B cell (primary cell): ENCODE results near the gene TLE6. TPM values are rescaled to one million over a fixed set of nuclear protein-coding genes. Genes with fewer than 3 reads are reported as not detected.
"Not testable (repeated sequence)": the region's sequence is repeated elsewhere in the genome, so short reads cannot be mapped to it uniquely, and the experiment has no call there.

Experiments used
- ATAC-seq: fragments of 200-7000 bp; cut with Tn5 transposase; one replicate; pipeline ENCODE4 v1.10.0; 2021; ENCODE audit warnings: low read depth, mild to moderate bottlenecking, moderate number of reproducible peaks, moderate library complexity
- CTCF ChIA-PET: fragments of 350-600 bp; sonication (Branson Sonifier 250); formaldehyde crosslinking; loops from one replicate; lab custom pipeline; 2021; ENCODE audit warnings: antibody characterized with exemption, inconsistent platforms; lab: Charles Lee
- POLR2A ChIA-PET: fragments of 350-600 bp; sonication (Branson Sonifier 250); formaldehyde crosslinking; loops from one replicate; lab custom pipeline; 2021; ENCODE audit warnings: antibody characterized with exemption; lab: Charles Lee
- DNase-seq: peaks from one replicate; pipeline ENCODE4 v3.0.0; 2013
- H2AFZ ChIP-seq: 2 replicates; pipeline ENCODE4 v1.6.1; 2012; ENCODE audit warnings: mild to moderate bottlenecking, low read depth, low read length; ENCODE audit not compliant: insufficient read depth, poor library complexity, severe bottlenecking
- H3K27ac ChIP-seq, 2 donors: 1 replicate in 1 of 2; 2 replicates in 1 of 2; pipeline ENCODE4 v1.5.1; 2012 to 2013; ENCODE audit warnings: low read length in 2 of 2, mild to moderate bottlenecking in 2 of 2, moderate library complexity in 1 of 2
- H3K27me3 ChIP-seq, 4 experiments: fragments of 200-600 bp in 1 of 4; sonication (generic) in 1 of 4; replicated peaks in 1 of 4; 1 replicate in 2 of 4; 2 replicates in 2 of 4; pipeline versions ENCODE4 v1.6.1 to v1.7.0; 2013 to 2016; ENCODE audit warnings: low read length in 3 of 4, mild to moderate bottlenecking in 2 of 4, mixed read lengths in 1 of 4, moderate library complexity in 1 of 4; ENCODE audit not compliant: insufficient read depth in 4 of 4, control insufficient read depth in 3 of 4; ENCODE audit errors: control extremely low read depth in 1 of 4
- H3K36me3 ChIP-seq, 2 experiments: replicated peaks in 1 of 2; 1 replicate in 1 of 2; 2 replicates in 1 of 2; pipeline versions ENCODE4 v1.6.1 to v1.7.1; 2013; ENCODE audit warnings: low read length in 1 of 2; ENCODE audit not compliant: insufficient read depth in 2 of 2, control insufficient read depth in 1 of 2; ENCODE audit errors: control extremely low read depth in 1 of 2, extremely low read depth in 1 of 2
- H3K4me1 ChIP-seq, 2 donors: fragments of 200-600 bp in 1 of 2; sonication (generic) in 1 of 2; 1 replicate in 1 of 2; 2 replicates in 1 of 2; pipeline versions ENCODE4 v1.5.1 to v1.6.1; 2013 to 2017; ENCODE audit warnings: low read length in 2 of 2; ENCODE audit not compliant: control insufficient read depth in 2 of 2, insufficient read depth in 2 of 2
- H3K4me2 ChIP-seq: replicated peaks from 2 replicates; pipeline ENCODE3; 2012; ENCODE audit warnings: mild to moderate bottlenecking, low read depth, low read length; ENCODE audit not compliant: poor library complexity, severe bottlenecking
- H3K4me3 ChIP-seq, 5 experiments: fragments of 200-600 bp in 1 of 5; sonication (generic) in 1 of 5; 1 replicate in 3 of 5; 2 replicates in 2 of 5; pipeline versions ENCODE4 v1.5.1 to v1.7.0; 2011 to 2016; ENCODE audit warnings: low read length in 4 of 5, mild to moderate bottlenecking in 4 of 5, low read depth in 2 of 5, control low read depth in 1 of 5, moderate library complexity in 1 of 5; ENCODE audit not compliant: insufficient read depth in 1 of 5; ENCODE audit errors: control extremely low read depth in 1 of 5, extremely low read depth in 1 of 5
- H3K79me2 ChIP-seq: fragments of 200-600 bp; sonication (generic); one replicate; pipeline ENCODE4 v1.6.0; 2016; ENCODE audit warnings: low read length; ENCODE audit not compliant: control insufficient read depth, insufficient read depth
- H3K9ac ChIP-seq: fragments of 200-600 bp; sonication (generic); 2 replicates; pipeline ENCODE4 v1.6.1; 2017; ENCODE audit warnings: mild to moderate bottlenecking, low read length, moderate library complexity
- H3K9me3 ChIP-seq, 3 donors: one replicate each; pipeline versions ENCODE4 v1.6.1 to v1.7.1; 2013; ENCODE audit warnings: low read length in 2 of 3; ENCODE audit not compliant: control insufficient read depth in 2 of 3, insufficient read depth in 1 of 3; ENCODE audit errors: control extremely low read depth in 1 of 3
- H4K20me1 ChIP-seq: 2 replicates; pipeline ENCODE4 v1.6.0; 2012; ENCODE audit warnings: mild to moderate bottlenecking, low read length; ENCODE audit not compliant: insufficient read depth, control insufficient read depth, poor library complexity, severe bottlenecking
- H3K27ac Mint-ChIP-seq: one replicate; pipeline ENCODE4 v1.8.0; 2021; ENCODE audit warnings: mixed read lengths
- H3K27me3 Mint-ChIP-seq: one replicate; pipeline ENCODE4 v1.8.0; 2021; ENCODE audit warnings: mixed read lengths
- H3K4me1 Mint-ChIP-seq: one replicate; pipeline ENCODE4 v1.8.0; 2021; ENCODE audit warnings: mixed read lengths
- H3K4me3 Mint-ChIP-seq: one replicate; pipeline ENCODE4 v1.8.0; 2021; ENCODE audit warnings: mixed read lengths
- H3K9me3 Mint-ChIP-seq: one replicate; pipeline ENCODE4 v1.8.0; 2022; ENCODE audit warnings: mixed read lengths; ENCODE audit not compliant: insufficient read depth
- EZH2 ChIP-seq: IDR thresholded peaks from 2 replicates; pipeline ENCODE4 v1.6.1; 2012; ENCODE audit warnings: borderline replicate concordance, low read depth, mild to moderate bottlenecking, moderate library complexity, low read length; ENCODE audit not compliant: insufficient read depth, poor library complexity, severe bottlenecking
- WGBS: methylation state at CpG from one replicate; pipeline ENCODE4 v1.1.5; 2013; ENCODE audit warnings: missing lambda C conversion rate; ENCODE audit not compliant: insufficient coverage; 5-methylcytosine and 5-hydroxymethylcytosine counted together
- intact Hi-C: fragments of 100-400 bp; cut with micrococcal nuclease; formaldehyde crosslinking; loops from one replicate; pipeline ENCODE4 v1.10.0; 2022
- polyA plus RNA-seq: library from polyadenylated mRNA; depleted of rRNA; stranded (reverse); fragments of >200 nt; gene quantifications from 2 replicates; pipeline ENCODE4 v1.2.3, GENCODE V29; 2012
- total RNA-seq, 2 donors: library from RNA; stranded (reverse); fragments of 120-200 nt in 1 of 2; gene quantifications; 1 replicate in 1 of 2; 2 replicates in 1 of 2; pipeline versions ENCODE4 v1.2.3 to v1.2.4, GENCODE V29; 2013 to 2022
- TF ChIP-seq, protein P1 (sequence below): fragments of 200-600 bp; IDR thresholded peaks from one replicate; pipeline ENCODE4 v1.8.0; 2022; ENCODE audit warnings: antibody characterized with exemption, mild to moderate bottlenecking

The TLE6 gene
- total and polyA plus RNA-seq, 2 donors (not counting 1 experiment from before 2014, with no cell fraction given), result 1.5 to 3.0 TPM

DNA sequence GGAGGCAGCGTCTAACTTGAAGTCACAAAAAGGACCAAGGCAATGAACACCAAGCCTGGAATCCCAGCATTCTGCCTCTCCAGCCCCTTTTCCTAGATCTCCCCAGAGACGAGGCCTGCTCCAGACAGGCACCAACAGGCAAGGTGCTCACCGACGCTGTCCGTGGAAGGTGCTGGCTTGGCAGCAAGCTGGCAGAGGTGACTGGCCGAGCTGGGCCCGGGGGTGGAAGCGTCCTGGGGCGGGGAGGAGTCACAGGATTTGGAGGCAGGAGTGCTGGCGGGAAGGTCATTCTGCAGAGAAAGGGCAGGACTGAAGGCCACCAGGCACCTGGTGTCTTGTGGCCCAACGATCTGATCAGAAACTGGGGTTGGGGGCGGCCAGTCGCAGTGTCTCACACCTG lies 33.5 kb downstream of the TLE6 start:
- Histone ChIP-seq H3K4me2 (no peak overlapping the region), H3K36me3 (no peaks in the 10 kb centered on the region), H3K27me3 (peaks cover 0 to 2% (median 0%) of the 10 kb centered on the region in 4 experiments), H3K27ac (no peak overlapping the region), H3K9ac (no peak overlapping the region), H3K4me3 (no peak overlapping the region), H3K79me2 (no peaks in the 10 kb centered on the region), H2AFZ (no peak overlapping the region), H3K4me1 (no peaks in the 10 kb centered on the region), H4K20me1 (no peaks in the 10 kb centered on the region), H3K9me3 (no peaks in the 10 kb centered on the region)
- H3K27me3 Mint-ChIP-seq, result no peaks in the 10 kb centered on the region
- intact Hi-C loops, result no loop called here
- TF ChIP-seq, protein P1, sequence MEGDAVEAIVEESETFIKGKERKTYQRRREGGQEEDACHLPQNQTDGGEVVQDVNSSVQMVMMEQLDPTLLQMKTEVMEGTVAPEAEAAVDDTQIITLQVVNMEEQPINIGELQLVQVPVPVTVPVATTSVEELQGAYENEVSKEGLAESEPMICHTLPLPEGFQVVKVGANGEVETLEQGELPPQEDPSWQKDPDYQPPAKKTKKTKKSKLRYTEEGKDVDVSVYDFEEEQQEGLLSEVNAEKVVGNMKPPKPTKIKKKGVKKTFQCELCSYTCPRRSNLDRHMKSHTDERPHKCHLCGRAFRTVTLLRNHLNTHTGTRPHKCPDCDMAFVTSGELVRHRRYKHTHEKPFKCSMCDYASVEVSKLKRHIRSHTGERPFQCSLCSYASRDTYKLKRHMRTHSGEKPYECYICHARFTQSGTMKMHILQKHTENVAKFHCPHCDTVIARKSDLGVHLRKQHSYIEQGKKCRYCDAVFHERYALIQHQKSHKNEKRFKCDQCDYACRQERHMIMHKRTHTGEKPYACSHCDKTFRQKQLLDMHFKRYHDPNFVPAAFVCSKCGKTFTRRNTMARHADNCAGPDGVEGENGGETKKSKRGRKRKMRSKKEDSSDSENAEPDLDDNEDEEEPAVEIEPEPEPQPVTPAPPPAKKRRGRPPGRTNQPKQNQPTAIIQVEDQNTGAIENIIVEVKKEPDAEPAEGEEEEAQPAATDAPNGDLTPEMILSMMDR, result no peak
- no peak for TF ChIP-seq EZH2
- no peaks in the 10 kb centered on the region for H3K4me1 Mint-ChIP-seq
- H3K27ac Mint-ChIP-seq, result no peak overlapping the region
- ATAC-seq (no peak), DNase-seq (no peak)
- H3K9me3 Mint-ChIP-seq, result no peaks in the 10 kb centered on the region
- ChIA-PET CTCF (no interaction called here), POLR2A (no interaction called here)
- H3K4me3 Mint-ChIP-seq, result no peak overlapping the region
- 90% methylated on average over 13 of the region's 13 CpGs for WGBS

DNA sequence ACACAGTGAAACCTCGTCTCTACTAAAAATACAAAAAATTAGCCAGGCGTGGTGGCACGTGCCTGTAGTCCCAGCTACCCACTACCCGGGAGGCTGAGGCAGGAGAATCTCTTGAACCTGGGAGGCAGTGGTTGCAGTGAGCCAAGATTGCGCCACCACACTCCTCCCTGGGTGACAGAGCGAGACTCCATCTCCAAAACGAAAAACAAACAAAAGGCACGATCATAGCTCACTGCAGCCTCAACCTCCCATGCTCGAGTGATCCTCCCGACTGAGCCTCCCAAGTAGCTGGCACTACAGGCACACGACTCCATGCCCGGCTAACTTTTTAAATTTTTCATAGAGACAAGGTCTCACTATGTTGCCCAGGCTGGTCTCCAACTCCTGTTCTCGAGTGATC lies 34.7 kb downstream of the TLE6 start:
- H3K4me1 Mint-ChIP-seq, intact Hi-C loops, H3K4me2 ChIP-seq, H3K4me3 ChIP-seq, H3K27ac ChIP-seq, H3K9ac ChIP-seq, H3K36me3 ChIP-seq, H3K9me3 Mint-ChIP-seq, H3K27me3 Mint-ChIP-seq, H3K27me3 ChIP-seq, H3K9me3 ChIP-seq, H3K27ac Mint-ChIP-seq, H3K79me2 ChIP-seq, POLR2A ChIA-PET, H4K20me1 ChIP-seq, CTCF ChIA-PET, H3K4me3 Mint-ChIP-seq, H2AFZ ChIP-seq, H3K4me1 ChIP-seq, DNase-seq, ATAC-seq: not testable (repeated sequence)
- 85% methylated on average over 13 of the region's 13 CpGs for WGBS
